Duodenal mucosa (tissue), 2 donors: ENCODE data around the gene PEPD.

Source experiments
- H3K27ac ChIP-seq: one replicate; pipeline ENCODE4 v1.7.0; 2013; ENCODE audit warnings: low read depth, low read length
- H3K27me3 ChIP-seq, 2 donors: one replicate each; pipeline ENCODE4 v1.7.0; 2013; ENCODE audit warnings: low read length in 2 of 2, control low read depth in 1 of 2; ENCODE audit not compliant: insufficient read depth in 2 of 2, control insufficient read depth in 1 of 2
- H3K36me3 ChIP-seq, 2 donors: one replicate each; pipeline ENCODE4 v1.7.0; 2013; ENCODE audit warnings: low read length in 2 of 2, control low read depth in 1 of 2; ENCODE audit not compliant: insufficient read depth in 2 of 2, control insufficient read depth in 1 of 2
- H3K4me1 ChIP-seq, 2 donors: one replicate each; pipeline ENCODE4 v1.7.0; 2013; ENCODE audit warnings: low read length in 2 of 2, control low read depth in 1 of 2; ENCODE audit not compliant: insufficient read depth in 2 of 2, control insufficient read depth in 1 of 2
- H3K4me3 ChIP-seq, 2 donors: one replicate each; pipeline ENCODE4 v1.7.0; 2013; ENCODE audit warnings: low read length in 2 of 2, low read depth in 1 of 2
- H3K9ac ChIP-seq, 2 donors: one replicate each; pipeline ENCODE4 v1.7.0; 2013; ENCODE audit warnings: low read length in 2 of 2, low read depth in 1 of 2
- H3K9me3 ChIP-seq, 2 donors: one replicate each; pipeline ENCODE4 v1.7.0; 2013; ENCODE audit warnings: low read length in 2 of 2, control low read depth in 1 of 2; ENCODE audit not compliant: control insufficient read depth in 1 of 2

Gene PEPD

DNA sequence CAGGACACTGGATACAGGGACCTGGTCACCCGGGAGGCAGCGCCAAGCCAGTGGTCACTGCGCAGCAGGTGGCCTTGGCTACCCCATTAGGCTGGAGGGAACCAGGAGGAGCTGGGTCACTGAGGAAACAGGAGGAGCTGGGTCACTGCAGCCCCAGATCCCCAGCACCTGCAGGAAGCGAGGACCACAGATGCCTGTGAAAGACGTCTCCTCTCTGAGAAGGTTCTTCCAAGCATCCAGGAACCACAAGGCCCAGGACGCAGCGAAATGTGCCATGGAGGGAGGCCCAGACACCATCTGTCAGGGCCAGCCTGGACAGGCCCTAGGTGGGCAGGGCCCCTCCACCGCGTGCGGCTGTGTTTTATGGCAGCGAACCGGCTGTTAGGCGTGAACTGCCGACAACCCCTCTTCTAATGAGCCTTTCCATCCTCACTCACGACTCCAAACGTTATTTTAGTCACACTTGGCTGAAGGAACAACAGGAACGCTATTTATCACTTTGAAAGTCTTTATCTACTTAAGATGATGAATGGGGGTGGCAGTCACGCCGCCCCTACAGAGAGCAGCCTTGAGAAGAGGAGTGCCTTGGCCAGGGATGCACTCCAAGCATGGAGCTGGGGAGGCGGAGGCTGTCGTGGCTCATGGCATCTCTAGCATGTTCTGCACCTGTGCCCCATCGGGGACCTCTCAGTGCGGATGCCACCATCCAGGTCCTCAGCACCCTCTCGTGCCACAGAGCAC is 94.8 kb downstream of the PEPD start:
- no peaks in the 10 kb centered on the region for H3K36me3 ChIP-seq
- H3K9me3 ChIP-seq = no peaks in the 10 kb centered on the region
- H3K9ac ChIP-seq = no peak overlapping the region
- no peaks in the 10 kb centered on the region for H3K27me3 ChIP-seq
- no peak overlapping the region for H3K27ac ChIP-seq
- H3K4me1 ChIP-seq = no peaks in the 10 kb centered on the region
- H3K4me3 ChIP-seq = no peak overlapping the region

DNA sequence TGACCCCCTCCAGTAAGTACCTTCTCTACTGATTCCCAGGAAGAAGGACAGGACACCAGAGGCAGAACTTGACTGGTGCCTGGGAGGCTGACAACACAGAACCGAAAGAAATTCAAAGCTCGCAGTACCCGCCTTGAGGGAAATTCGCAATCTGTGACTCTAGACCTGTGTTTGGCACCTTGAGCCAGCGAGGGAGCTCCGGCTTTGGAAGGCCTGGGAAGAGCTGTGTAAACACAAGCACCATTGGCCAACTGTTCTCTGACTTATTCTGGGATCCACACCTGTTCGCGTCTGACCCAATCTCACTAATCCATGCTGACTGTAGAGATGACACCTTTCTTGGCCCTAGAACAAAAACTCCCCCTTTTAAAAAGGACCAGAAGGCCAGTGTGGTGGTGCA is 97.4 kb downstream of the PEPD start:
- Histone ChIP-seq H3K27me3 (no peaks in the 10 kb centered on the region), H3K9ac (no peak overlapping the region), H3K27ac (no peak overlapping the region), H3K36me3 (peaks cover 0 to 4% of the 10 kb centered on the region in 2 donors), H3K9me3 (no peaks in the 10 kb centered on the region), H3K4me1 (no peaks in the 10 kb centered on the region), H3K4me3 (no peak overlapping the region)

- Histone ChIP-seq H3K27me3 (no peaks in the 10 kb centered on the region), H3K4me3 (no peak overlapping the region), H3K4me1 (no peaks in the 10 kb centered on the region), H3K9ac (no peak overlapping the region), H3K36me3 (peaks cover 0 to 4% of the 10 kb centered on the region in 2 donors), H3K27ac (no peak overlapping the region), H3K9me3 (no peaks in the 10 kb centered on the region)
These were observed 99.0 kb downstream of the PEPD start for GRCh38 chr19:33422369-33423180.

DNA sequence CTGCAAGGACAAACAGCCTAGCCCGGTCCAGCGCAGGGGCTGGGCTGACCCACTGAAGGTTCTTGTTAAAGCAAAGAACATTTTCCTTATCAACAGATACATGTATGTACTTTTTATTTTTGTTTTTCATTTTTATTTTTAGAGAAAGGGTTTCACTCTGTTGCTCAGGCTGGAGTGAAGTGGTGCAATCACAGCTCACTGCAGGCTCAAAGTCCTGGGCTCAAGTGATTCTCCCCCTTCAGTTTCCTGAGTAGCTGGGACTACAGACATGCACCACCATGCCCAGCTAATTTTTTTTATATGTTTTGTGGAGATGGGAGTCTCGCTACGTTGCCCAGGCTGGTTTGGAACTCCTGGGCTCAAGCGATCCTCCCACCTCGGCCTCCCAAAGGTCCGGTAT is 100.2 kb downstream of the PEPD start:
- no peaks in the 10 kb centered on the region for H3K9me3 ChIP-seq
- H3K27ac ChIP-seq = no peak overlapping the region
- no peaks in the 10 kb centered on the region for H3K27me3 ChIP-seq
- H3K4me1 ChIP-seq = peaks cover 0 to 2% of the 10 kb centered on the region in 2 donors
- no peak overlapping the region for H3K9ac ChIP-seq
- H3K4me3 ChIP-seq = no peak overlapping the region
- H3K36me3 ChIP-seq = peaks cover 0 to 4% of the 10 kb centered on the region in 2 donors

DNA sequence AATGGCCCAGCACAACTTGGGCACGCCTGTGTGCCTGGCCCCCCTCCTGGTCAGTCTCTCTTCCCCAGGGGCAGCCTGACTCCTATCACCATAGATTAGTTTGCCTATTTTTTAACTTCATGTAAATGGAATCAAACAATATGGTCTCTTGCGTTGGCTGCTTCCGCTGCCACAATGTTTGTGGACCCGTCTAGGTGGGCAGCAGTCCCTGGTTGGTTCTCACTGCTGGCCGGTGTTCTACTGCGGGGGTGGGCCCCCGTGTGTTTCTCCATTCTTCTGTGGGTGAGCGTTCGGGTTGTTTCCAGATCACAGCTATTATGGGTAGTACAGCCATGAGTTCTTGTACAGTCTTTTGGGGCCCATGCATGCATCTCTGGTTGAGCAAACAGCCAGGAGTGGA is 100.8 kb downstream of the PEPD start:
- Histone ChIP-seq H3K9me3 (no peaks in the 10 kb centered on the region), H3K9ac (no peak overlapping the region), H3K27me3 (no peaks in the 10 kb centered on the region), H3K27ac (no peak overlapping the region), H3K4me3 (no peak overlapping the region), H3K4me1 (peaks cover 0 to 4% of the 10 kb centered on the region in 2 donors), H3K36me3 (peaks cover 0 to 4% of the 10 kb centered on the region in 2 donors)

DNA sequence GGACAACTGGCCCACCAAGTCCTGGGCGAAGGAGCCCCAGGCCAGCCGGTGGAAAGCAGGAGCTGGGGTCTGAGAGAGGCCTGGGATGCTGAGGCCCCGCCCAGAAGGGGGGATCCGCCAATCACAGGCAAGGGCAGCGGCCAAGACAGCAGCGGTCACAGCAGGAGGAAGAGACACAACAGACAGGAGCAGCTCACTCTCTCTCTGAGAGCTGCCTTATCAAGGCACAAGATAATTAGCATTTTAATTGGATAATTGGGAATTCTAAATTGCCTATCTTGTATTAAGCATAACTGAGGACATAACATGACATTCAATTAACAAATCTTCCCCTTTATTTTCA is 101.8 kb downstream of the PEPD start:
- no peak overlapping the region for H3K4me3 ChIP-seq

DNA sequence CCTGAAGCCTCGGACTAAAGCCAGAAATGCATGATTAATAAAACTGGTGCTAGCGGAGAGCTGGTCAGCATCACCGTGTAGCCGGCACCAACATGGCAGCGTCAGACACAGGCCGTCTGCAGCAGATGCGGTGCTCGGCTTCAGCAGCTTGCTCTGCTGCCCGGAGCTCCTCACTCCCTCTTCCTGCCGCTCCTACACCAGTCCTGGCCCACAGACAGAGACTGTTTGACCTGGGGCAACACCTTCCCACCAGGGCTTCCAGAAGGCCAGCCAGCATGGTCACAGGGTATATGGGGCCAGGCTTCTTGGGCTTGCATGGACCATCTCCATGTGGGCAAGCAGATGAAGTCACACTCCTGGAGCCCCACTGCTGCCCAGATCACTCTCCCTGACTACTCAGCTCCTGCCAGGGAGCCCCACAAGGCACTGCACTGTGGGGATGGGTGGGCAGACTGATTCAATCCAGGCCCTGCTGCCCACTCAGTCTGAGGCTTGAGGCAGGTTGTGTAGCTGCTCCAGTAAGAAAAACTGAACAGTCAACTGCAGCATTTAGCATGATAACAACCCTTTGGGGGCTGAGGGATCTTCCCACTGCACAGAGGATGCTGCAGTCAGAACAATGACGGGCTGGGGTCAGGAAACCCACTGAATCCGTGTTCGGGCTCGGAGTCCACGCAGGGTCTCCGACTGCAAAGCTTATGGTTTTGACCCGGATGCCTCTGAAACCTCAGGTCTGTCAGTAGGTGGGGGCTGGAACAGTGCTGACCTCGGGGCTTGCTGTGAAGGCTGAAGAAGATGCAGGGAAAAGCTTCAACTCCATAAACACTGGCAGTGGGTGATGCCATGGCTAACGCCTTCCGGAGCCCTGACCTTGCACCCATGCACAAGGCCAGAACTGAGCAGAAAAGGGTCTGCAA is 102.5 kb downstream of the PEPD start:
- Histone ChIP-seq H3K4me1 (peaks cover 0 to 4% of the 10 kb centered on the region in 2 donors), H3K27ac (no peak overlapping the region), H3K27me3 (no peaks in the 10 kb centered on the region), H3K4me3 (no peak overlapping the region), H3K9me3 (no peaks in the 10 kb centered on the region), H3K9ac (no peak overlapping the region), H3K36me3 (peaks cover 0 to 6% of the 10 kb centered on the region in 2 donors)

More for the DNA sequence above, 101.8 kb downstream of the PEPD start:
- H3K9ac ChIP-seq = no peak overlapping the region
- H3K27me3 ChIP-seq = no peaks in the 10 kb centered on the region
- H3K36me3 ChIP-seq = peaks cover 0 to 6% of the 10 kb centered on the region in 2 donors
- H3K9me3 ChIP-seq = no peaks in the 10 kb centered on the region
- peaks cover 0 to 4% of the 10 kb centered on the region in 2 donors for H3K4me1 ChIP-seq
- H3K27ac ChIP-seq = no peak overlapping the region

- peaks cover 0 to 4% of the 10 kb centered on the region in 2 donors for H3K4me1 ChIP-seq
- H3K4me3 ChIP-seq = no peak overlapping the region
- H3K27ac ChIP-seq = no peak overlapping the region
- H3K9me3 ChIP-seq = no peaks in the 10 kb centered on the region
- peaks cover 0 to 6% of the 10 kb centered on the region in 2 donors for H3K36me3 ChIP-seq
- no peak overlapping the region for H3K9ac ChIP-seq
- no peaks in the 10 kb centered on the region for H3K27me3 ChIP-seq
These were observed 103.1 kb downstream of the PEPD start for GRCh38 chr19:33418461-33418860.

GRCh38 chr19:33417751-33418150 is 103.8 kb downstream of the PEPD start:
- Histone ChIP-seq H3K9ac (no peak overlapping the region), H3K27ac (no peak overlapping the region), H3K4me3 (no peak overlapping the region), H3K27me3 (no peaks in the 10 kb centered on the region), H3K36me3 (peaks cover 0 to 6% of the 10 kb centered on the region in 2 donors), H3K9me3 (no peaks in the 10 kb centered on the region), H3K4me1 (peaks cover 0 to 5% of the 10 kb centered on the region in 2 donors)
